ENCODE data around the gene DGUOK.

DNA sequence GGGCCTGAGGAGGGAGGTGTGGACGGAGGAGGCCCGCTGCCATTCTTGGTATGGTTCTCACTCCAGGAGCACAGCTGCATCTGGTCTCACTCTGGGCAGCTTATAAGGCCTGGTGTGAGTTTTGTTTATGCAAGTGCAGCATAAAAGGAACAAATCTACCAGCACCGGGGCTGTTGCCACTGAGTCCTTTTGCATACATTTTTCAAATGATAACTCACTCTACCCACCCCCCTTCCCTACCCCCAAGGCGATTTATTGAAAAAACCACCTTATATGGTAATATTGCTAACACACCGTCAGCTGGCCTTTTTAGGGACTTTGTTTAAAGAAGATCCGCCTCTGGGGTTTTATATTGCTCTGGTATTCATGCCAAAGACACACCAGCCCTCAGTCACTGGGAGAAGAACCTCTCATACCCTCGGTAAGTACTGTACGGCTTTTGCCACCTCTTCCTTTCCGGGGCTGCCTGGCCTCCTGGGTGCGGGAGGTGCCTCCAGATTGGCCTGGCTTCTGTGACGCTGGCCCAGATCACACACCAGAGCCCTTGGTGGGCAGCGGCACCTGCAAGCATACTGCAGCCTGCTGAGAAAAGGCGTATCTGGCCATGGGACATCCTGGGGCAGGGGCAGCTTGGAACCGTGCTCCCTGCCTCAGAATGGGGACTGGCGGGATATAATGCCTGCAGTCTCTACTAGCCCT lies 33.9 kb upstream of the DGUOK start, which contains the start of gene ACTG2:
- TF ChIP-seq, protein P1, sequence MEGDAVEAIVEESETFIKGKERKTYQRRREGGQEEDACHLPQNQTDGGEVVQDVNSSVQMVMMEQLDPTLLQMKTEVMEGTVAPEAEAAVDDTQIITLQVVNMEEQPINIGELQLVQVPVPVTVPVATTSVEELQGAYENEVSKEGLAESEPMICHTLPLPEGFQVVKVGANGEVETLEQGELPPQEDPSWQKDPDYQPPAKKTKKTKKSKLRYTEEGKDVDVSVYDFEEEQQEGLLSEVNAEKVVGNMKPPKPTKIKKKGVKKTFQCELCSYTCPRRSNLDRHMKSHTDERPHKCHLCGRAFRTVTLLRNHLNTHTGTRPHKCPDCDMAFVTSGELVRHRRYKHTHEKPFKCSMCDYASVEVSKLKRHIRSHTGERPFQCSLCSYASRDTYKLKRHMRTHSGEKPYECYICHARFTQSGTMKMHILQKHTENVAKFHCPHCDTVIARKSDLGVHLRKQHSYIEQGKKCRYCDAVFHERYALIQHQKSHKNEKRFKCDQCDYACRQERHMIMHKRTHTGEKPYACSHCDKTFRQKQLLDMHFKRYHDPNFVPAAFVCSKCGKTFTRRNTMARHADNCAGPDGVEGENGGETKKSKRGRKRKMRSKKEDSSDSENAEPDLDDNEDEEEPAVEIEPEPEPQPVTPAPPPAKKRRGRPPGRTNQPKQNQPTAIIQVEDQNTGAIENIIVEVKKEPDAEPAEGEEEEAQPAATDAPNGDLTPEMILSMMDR (conservative IDR thresholded peaks at IDR 0.05 in 1 of 2, IDR thresholded peaks at IDR 0.05 in 1 of 2; ENCODE audit: extremely low read depth in 1 of 2, insufficient read depth in 1 of 2, low read depth in 1 of 2, low read length in 2 of 2), result no peak
- no peak for TF ChIP-seq EZH2 (IDR thresholded peaks at IDR 0.05; ENCODE audit: borderline replicate concordance, low read length)

All from mammary epithelial cell (primary cell).